ENCODE results near the gene CLSTN2.

CLSTN2 gene

DNA sequence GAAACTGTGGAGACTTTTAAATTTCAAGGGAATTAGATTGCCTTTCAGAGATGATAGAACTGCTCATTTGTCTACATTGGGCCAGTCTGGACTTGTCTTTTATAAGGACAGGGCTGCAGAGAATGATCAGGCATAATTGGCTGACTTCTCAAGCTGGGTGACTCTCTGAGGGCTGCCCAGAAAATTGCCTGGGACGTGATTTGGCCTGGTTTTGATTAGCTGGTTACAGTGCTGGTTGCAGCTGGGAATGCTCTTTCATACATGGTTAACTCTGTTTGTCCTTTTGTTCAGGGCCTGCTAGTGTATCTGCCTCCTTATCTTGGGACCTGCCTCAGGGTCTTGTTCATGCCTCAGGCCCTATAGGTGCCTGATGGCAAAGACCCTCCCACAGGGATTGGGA lies 245.6 kb downstream of the CLSTN2 start:
- Histone ChIP-seq H3K27me3 (ENCODE audit: control insufficient read depth, low read length) (no peaks in the 10 kb centered on the region), H3K4me1 (ENCODE audit: control insufficient read depth, low read length) (no peaks in the 10 kb centered on the region), H3K9me3 (ENCODE audit: control insufficient read depth, insufficient read depth, low read length) (no peaks in the 10 kb centered on the region), H3K79me2 (ENCODE audit: control insufficient read depth, low read length) (no peaks in the 10 kb centered on the region), H3K27ac (ENCODE audit: low read depth, low read length) (no peak overlapping the region), H3K4me3 (ENCODE audit: low read length) (no peak overlapping the region), H3K4me2 (ENCODE audit: low read length) (no peak overlapping the region), H3F3A (ENCODE audit: control insufficient read depth, insufficient read depth) (no peaks in the 10 kb centered on the region), H3K36me3 (ENCODE audit: control insufficient read depth, low read length) (no peaks in the 10 kb centered on the region), H4K20me1 (ENCODE audit: control insufficient read depth, insufficient read depth, low read depth, low read length) (no peaks in the 10 kb centered on the region), H3K9me2 (replicated peaks; ENCODE audit: control insufficient read depth, low read length) (no peaks in the 10 kb centered on the region)
- TF ChIP-seq EZH2phosphoT487 (IDR thresholded peaks at IDR 0.05; ENCODE audit: borderline replicate concordance, low read length), result no peak
- TF ChIP-seq, protein P1, sequence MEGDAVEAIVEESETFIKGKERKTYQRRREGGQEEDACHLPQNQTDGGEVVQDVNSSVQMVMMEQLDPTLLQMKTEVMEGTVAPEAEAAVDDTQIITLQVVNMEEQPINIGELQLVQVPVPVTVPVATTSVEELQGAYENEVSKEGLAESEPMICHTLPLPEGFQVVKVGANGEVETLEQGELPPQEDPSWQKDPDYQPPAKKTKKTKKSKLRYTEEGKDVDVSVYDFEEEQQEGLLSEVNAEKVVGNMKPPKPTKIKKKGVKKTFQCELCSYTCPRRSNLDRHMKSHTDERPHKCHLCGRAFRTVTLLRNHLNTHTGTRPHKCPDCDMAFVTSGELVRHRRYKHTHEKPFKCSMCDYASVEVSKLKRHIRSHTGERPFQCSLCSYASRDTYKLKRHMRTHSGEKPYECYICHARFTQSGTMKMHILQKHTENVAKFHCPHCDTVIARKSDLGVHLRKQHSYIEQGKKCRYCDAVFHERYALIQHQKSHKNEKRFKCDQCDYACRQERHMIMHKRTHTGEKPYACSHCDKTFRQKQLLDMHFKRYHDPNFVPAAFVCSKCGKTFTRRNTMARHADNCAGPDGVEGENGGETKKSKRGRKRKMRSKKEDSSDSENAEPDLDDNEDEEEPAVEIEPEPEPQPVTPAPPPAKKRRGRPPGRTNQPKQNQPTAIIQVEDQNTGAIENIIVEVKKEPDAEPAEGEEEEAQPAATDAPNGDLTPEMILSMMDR (IDR thresholded peaks at IDR 0.05; ENCODE audit: low read depth, low read length, poor library complexity, severe bottlenecking), result no peak

DNA sequence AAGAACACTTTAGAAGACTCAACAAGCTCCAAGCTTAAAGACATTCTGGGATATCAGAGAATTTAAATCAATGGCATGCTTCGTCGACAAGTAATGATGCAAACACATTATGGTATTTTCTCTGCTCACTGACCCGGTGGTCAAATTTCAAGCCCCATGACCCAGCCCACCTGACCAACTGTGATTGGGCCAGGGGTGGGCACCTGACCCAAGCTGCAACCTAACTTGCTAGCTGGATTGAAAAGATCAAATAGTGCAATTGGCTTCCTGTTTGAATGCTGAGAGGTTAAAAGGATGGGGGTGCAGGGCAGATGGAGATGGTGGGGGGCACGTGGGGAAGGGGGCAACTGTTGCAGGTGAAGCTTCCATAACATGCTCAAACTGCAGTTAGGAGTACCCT lies 250.4 kb downstream of the CLSTN2 start:
- H4K20me1 ChIP-seq (ENCODE audit: control insufficient read depth, insufficient read depth, low read depth, low read length), result no peaks in the 10 kb centered on the region
- no peaks in the 10 kb centered on the region for H3F3A ChIP-seq (ENCODE audit: control insufficient read depth, insufficient read depth)
- H3K27ac ChIP-seq (ENCODE audit: low read depth, low read length), result no peak overlapping the region
- H3K4me3 ChIP-seq (ENCODE audit: low read length), result no peak overlapping the region
- H3K9me2 ChIP-seq (replicated peaks; ENCODE audit: control insufficient read depth, low read length), result no peaks in the 10 kb centered on the region
- no peaks in the 10 kb centered on the region for H3K9me3 ChIP-seq (ENCODE audit: control insufficient read depth, insufficient read depth, low read length)
- no peaks in the 10 kb centered on the region for H3K4me1 ChIP-seq (ENCODE audit: control insufficient read depth, low read length)
- TF ChIP-seq, protein P1 (IDR thresholded peaks at IDR 0.05; ENCODE audit: low read depth, low read length, poor library complexity, severe bottlenecking), result no peak
- no peak for TF ChIP-seq EZH2phosphoT487 (IDR thresholded peaks at IDR 0.05; ENCODE audit: borderline replicate concordance, low read length)
- no peaks in the 10 kb centered on the region for H3K27me3 ChIP-seq (ENCODE audit: control insufficient read depth, low read length)
- no peaks in the 10 kb centered on the region for H3K36me3 ChIP-seq (ENCODE audit: control insufficient read depth, low read length)
- H3K4me2 ChIP-seq (ENCODE audit: low read length), result no peak overlapping the region
- H3K79me2 ChIP-seq (ENCODE audit: control insufficient read depth, low read length), result no peaks in the 10 kb centered on the region

DNA sequence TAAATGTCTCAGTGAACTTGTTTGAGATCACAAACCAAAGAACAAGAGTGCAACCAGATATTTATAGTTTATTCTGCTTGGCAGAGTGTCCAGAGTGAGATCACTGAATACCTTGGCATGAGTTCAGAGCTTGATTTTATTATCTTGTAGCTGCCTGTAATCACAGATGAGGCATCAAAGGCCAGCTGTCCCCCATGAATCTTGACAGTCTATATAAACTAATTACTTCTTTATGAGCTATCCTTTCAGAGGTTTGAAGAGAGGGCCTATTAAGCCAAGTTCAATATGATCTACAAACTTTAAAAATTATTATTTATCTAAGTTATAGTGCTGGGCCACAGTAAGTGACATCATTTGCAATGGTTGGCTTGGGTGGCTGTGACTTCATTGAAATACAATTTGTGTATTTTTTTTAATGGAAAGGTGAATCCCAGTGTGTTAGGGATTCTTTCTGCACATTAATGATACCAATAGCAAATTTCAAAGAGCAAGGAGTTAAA lies 251.5 kb downstream of the CLSTN2 start:
- Histone ChIP-seq H3F3A (ENCODE audit: control insufficient read depth, insufficient read depth) (no peaks in the 10 kb centered on the region), H3K27me3 (ENCODE audit: control insufficient read depth, low read length) (no peaks in the 10 kb centered on the region)

More for the DNA sequence above, 251.5 kb downstream of the CLSTN2 start:
- H3K4me2 ChIP-seq (ENCODE audit: low read length), result no peak overlapping the region
- no peaks in the 10 kb centered on the region for H3K4me1 ChIP-seq (ENCODE audit: control insufficient read depth, low read length)
- TF ChIP-seq EZH2phosphoT487 (IDR thresholded peaks at IDR 0.05; ENCODE audit: borderline replicate concordance, low read length), result no peak
- TF ChIP-seq, protein P1 (IDR thresholded peaks at IDR 0.05; ENCODE audit: low read depth, low read length, poor library complexity, severe bottlenecking), result no peak
- H3K36me3 ChIP-seq (ENCODE audit: control insufficient read depth, low read length), result no peaks in the 10 kb centered on the region
- no peaks in the 10 kb centered on the region for H3K9me3 ChIP-seq (ENCODE audit: control insufficient read depth, insufficient read depth, low read length)
- H3K79me2 ChIP-seq (ENCODE audit: control insufficient read depth, low read length), result no peaks in the 10 kb centered on the region
- no peaks in the 10 kb centered on the region for H3K9me2 ChIP-seq (replicated peaks; ENCODE audit: control insufficient read depth, low read length)
- H3K4me3 ChIP-seq (ENCODE audit: low read length), result no peak overlapping the region
- no peak overlapping the region for H3K27ac ChIP-seq (ENCODE audit: low read depth, low read length)
- H4K20me1 ChIP-seq (ENCODE audit: control insufficient read depth, insufficient read depth, low read depth, low read length), result no peaks in the 10 kb centered on the region

All from DOHH2 (cell line).